H1 (cell line): ENCODE measurements around the gene NUP85. TPM values are rescaled to one million over a fixed set of nuclear protein-coding genes. Genes with fewer than 3 reads are reported as not detected.

Experiments used
- CTCF ChIA-PET: fragments of 300-600 bp; sonication (Branson Sonifier 250); formaldehyde crosslinking; loops from one replicate; lab custom pipeline; 2021; ENCODE audit not compliant: partially characterized antibody; lab: Charles Lee
- POLR2A ChIA-PET: fragments of 300-600 bp; sonication (Branson Sonifier 250); formaldehyde crosslinking; loops from one replicate; lab custom pipeline; 2021; ENCODE audit warnings: inconsistent platforms; ENCODE audit not compliant: partially characterized antibody; lab: Charles Lee
- DNase-seq, 2 experiments: peaks; one replicate each; pipeline versions ENCODE4 v3.0.0 to v3.0.0-alpha.2; 2010 to 2022; ENCODE audit warnings: low spot score in 2 of 2, low read depth in 1 of 2, mixed read lengths in 1 of 2
- FAIRE-seq: peaks from 2 replicates; lab custom pipeline; 2011; peaks lifted over from hg19 to GRCh38; lab: Jason Lieb, UNC
- H2AFZ ChIP-seq: 2 replicates; pipeline ENCODE4 v1.8.1; 2012; ENCODE audit warnings: low read length, inconsistent platforms
- H2AK5ac ChIP-seq: 2 replicates; pipeline ENCODE4 v1.6.1; 2013; ENCODE audit warnings: low read depth, low read length
- H2BK120ac ChIP-seq: replicated peaks from 2 replicates; pipeline ENCODE3; 2013; ENCODE audit warnings: low read depth, low read length, inconsistent platforms
- H2BK12ac ChIP-seq: 2 replicates; pipeline ENCODE4 v1.6.1; 2013; ENCODE audit warnings: low read depth, low read length
- H2BK15ac ChIP-seq: 2 replicates; pipeline ENCODE4 v1.6.1; 2013; ENCODE audit warnings: low read length
- H2BK20ac ChIP-seq: 2 replicates; pipeline ENCODE4 v1.6.1; 2013; ENCODE audit warnings: low read length
- H2BK5ac ChIP-seq: 2 replicates; pipeline ENCODE4 v1.6.1; 2013; ENCODE audit warnings: low read depth, low read length
- H3K14ac ChIP-seq: 2 replicates; pipeline ENCODE4 v1.6.1; 2013; ENCODE audit warnings: inconsistent platforms; ENCODE audit not compliant: insufficient read length
- H3K18ac ChIP-seq: 2 replicates; pipeline ENCODE4 v1.6.1; 2013; ENCODE audit warnings: low read length; ENCODE audit errors: extremely low read depth
- H3K23ac ChIP-seq: 2 replicates; pipeline ENCODE4 v1.6.1; 2013; ENCODE audit warnings: inconsistent platforms; ENCODE audit not compliant: insufficient read length
- H3K23me2 ChIP-seq: 2 replicates; pipeline ENCODE4 v1.6.1; 2013; ENCODE audit warnings: low read depth, low read length
- H3K27ac ChIP-seq: 2 replicates; pipeline ENCODE4 v1.6.1; 2011; ENCODE audit warnings: low read depth, low read length, inconsistent platforms
- H3K27me3 ChIP-seq, 4 experiments: replicated peaks in 1 of 4; 1 replicate in 1 of 4; 2 replicates in 3 of 4; pipeline versions ENCODE4 v1.6.1 to v1.8.1; 2011 to 2013; ENCODE audit warnings: low read length in 3 of 4, mild to moderate bottlenecking in 3 of 4, inconsistent platforms in 2 of 4, mixed read lengths in 2 of 4, moderate library complexity in 1 of 4; ENCODE audit not compliant: control insufficient read depth in 3 of 4, insufficient read depth in 3 of 4; ENCODE audit errors: extremely low read depth in 1 of 4
- H3K36me3 ChIP-seq, 4 experiments: 2 replicates each; pipeline versions ENCODE4 v1.6.1 to v1.8.1; 2011 to 2013; ENCODE audit warnings: mild to moderate bottlenecking in 4 of 4, low read length in 3 of 4, moderate library complexity in 2 of 4, control low read depth in 1 of 4, inconsistent platforms in 1 of 4; ENCODE audit not compliant: insufficient read depth in 4 of 4, control insufficient read depth in 2 of 4
- H3K4ac ChIP-seq: replicated peaks from 2 replicates; pipeline ENCODE3; 2013; ENCODE audit warnings: low read length, low read depth, mixed read lengths, inconsistent platforms; ENCODE audit not compliant: insufficient read length
- H3K4me1 ChIP-seq, 4 experiments: replicated peaks in 1 of 4; 1 replicate in 1 of 4; 2 replicates in 3 of 4; pipeline versions ENCODE4 v1.6.1 to v1.8.1; 2011 to 2013; ENCODE audit warnings: low read length in 3 of 4, inconsistent platforms in 2 of 4, mixed read lengths in 1 of 4; ENCODE audit not compliant: insufficient read depth in 4 of 4, control insufficient read depth in 3 of 4
- H3K4me2 ChIP-seq, 2 experiments: 2 replicates each; pipeline versions ENCODE4 v1.6.1 to v1.8.1; 2011 to 2013; ENCODE audit warnings: low read depth in 2 of 2, low read length in 2 of 2, control low read depth in 1 of 2, inconsistent platforms in 1 of 2, mild to moderate bottlenecking in 1 of 2; ENCODE audit not compliant: insufficient read depth in 1 of 2
- H3K4me3 ChIP-seq, 4 experiments: fragments of 200-600, 300-600 bp in 1 of 4; sonication (generic), shearing (Covaris generic), sonication (Bioruptor Twin) in 1 of 4; 2 replicates each; pipeline versions ENCODE4 v1.5.1 to v1.8.1; 2011 to 2016; ENCODE audit warnings: low read length in 4 of 4, low read depth in 3 of 4, control low read depth in 2 of 4, inconsistent platforms in 2 of 4, mild to moderate bottlenecking in 2 of 4, mixed read lengths in 1 of 4, moderate library complexity in 1 of 4; ENCODE audit not compliant: insufficient read depth in 2 of 4; ENCODE audit errors: extremely low read depth in 1 of 4
- H3K56ac ChIP-seq: replicated peaks from 2 replicates; pipeline ENCODE3; 2013; ENCODE audit warnings: low read depth, mild to moderate bottlenecking, mixed read lengths, low read length, inconsistent platforms; ENCODE audit not compliant: insufficient read length
- H3K79me1 ChIP-seq: 2 replicates; pipeline ENCODE4 v1.6.1; 2013; ENCODE audit warnings: low read depth, low read length, control low read depth
- H3K79me2 ChIP-seq, 2 experiments: 2 replicates each; pipeline versions ENCODE4 v1.6.1 to v1.8.1; 2012 to 2013; ENCODE audit warnings: low read length in 2 of 2, mild to moderate bottlenecking in 2 of 2, inconsistent platforms in 1 of 2; ENCODE audit not compliant: insufficient read depth in 2 of 2, control insufficient read depth in 1 of 2
- H3K9ac ChIP-seq, 4 experiments: replicated peaks in 1 of 4; 1 replicate in 1 of 4; 2 replicates in 3 of 4; pipeline versions ENCODE4 v1.6.1 to v1.8.1; 2011 to 2013; ENCODE audit warnings: low read depth in 3 of 4, low read length in 3 of 4, control low read depth in 2 of 4, mild to moderate bottlenecking in 2 of 4, moderate library complexity in 2 of 4, inconsistent platforms in 1 of 4; ENCODE audit errors: extremely low read depth in 1 of 4
- H3K9me3 ChIP-seq, 2 experiments: 2 replicates each; pipeline versions ENCODE4 v1.6.1 to v1.8.1; 2012 to 2013; ENCODE audit warnings: mild to moderate bottlenecking in 2 of 2, moderate library complexity in 2 of 2, control low read depth in 1 of 2, inconsistent platforms in 1 of 2, low read depth in 1 of 2, low read length in 1 of 2, mixed read lengths in 1 of 2; ENCODE audit not compliant: insufficient read depth in 2 of 2
- H4K20me1 ChIP-seq, 2 experiments: replicated peaks in 1 of 2; 2 replicates each; pipeline versions ENCODE3 to v1.8.1; 2011 to 2013; ENCODE audit warnings: inconsistent platforms in 2 of 2, low read length in 2 of 2, mild to moderate bottlenecking in 1 of 2; ENCODE audit not compliant: insufficient read depth in 2 of 2, control insufficient read depth in 1 of 2
- H4K5ac ChIP-seq: 2 replicates; pipeline ENCODE4 v1.6.1; 2013; ENCODE audit warnings: low read length, low read depth, mixed read lengths, inconsistent platforms; ENCODE audit not compliant: insufficient read length
- H4K8ac ChIP-seq: 2 replicates; pipeline ENCODE4 v1.8.0; 2013; ENCODE audit warnings: mild to moderate bottlenecking, moderate library complexity, low read length, inconsistent platforms; ENCODE audit not compliant: insufficient read depth; ENCODE audit errors: extremely low read depth
- H4K91ac ChIP-seq: replicated peaks from 2 replicates; pipeline ENCODE3; 2013; ENCODE audit warnings: low read length, mixed read lengths, inconsistent platforms; ENCODE audit not compliant: insufficient read length
- BACH1 ChIP-seq: IDR thresholded peaks from 2 replicates; pipeline ENCODE4 v1.6.1; 2012; ENCODE audit warnings: low read length, improper control_type of control experiment
- CEBPB ChIP-seq: IDR thresholded peaks from 2 replicates; pipeline ENCODE4 v1.6.1; 2012; ENCODE audit warnings: low read depth, low read length
- CHD1 ChIP-seq: IDR thresholded peaks from 2 replicates; pipeline ENCODE4 v1.6.1; 2012; ENCODE audit warnings: low read depth, low read length, improper control_type of control experiment
- EZH2 ChIP-seq: fragments of 200-600 bp; sonication (generic); IDR thresholded peaks from 2 replicates; pipeline ENCODE4 v1.7.1; 2012; ENCODE audit warnings: low read depth, mild to moderate bottlenecking, moderate library complexity, low read length, inconsistent platforms; ENCODE audit not compliant: severe bottlenecking
- FOSL1 ChIP-seq: IDR thresholded peaks from 2 replicates; pipeline ENCODE4 v1.6.1; 2011; ENCODE audit warnings: mild to moderate bottlenecking, low read depth, low read length, moderate library complexity; ENCODE audit not compliant: insufficient read depth
- GTF2F1 ChIP-seq: IDR thresholded peaks from 2 replicates; pipeline ENCODE4 v1.6.1; 2012; ENCODE audit warnings: low read depth, low read length, improper control_type of control experiment, borderline replicate concordance
- NRF1 ChIP-seq: IDR thresholded peaks from 2 replicates; pipeline ENCODE4 v1.6.1; 2011; ENCODE audit warnings: mild to moderate bottlenecking, low read depth, low read length, improper control_type of control experiment
- RNF2 ChIP-seq: fragments of 200-900, 300-1000 bp; sonication (generic); IDR thresholded peaks from 2 replicates; pipeline ENCODE4 v1.7.1; 2016; ENCODE audit warnings: borderline replicate concordance, low read depth, mild to moderate bottlenecking, antibody characterized with exemption, low read length; ENCODE audit not compliant: poor library complexity, severe bottlenecking; ENCODE audit errors: missing control alignments
- SAP30 ChIP-seq: fragments of 300-600 bp; sonication (generic); IDR thresholded peaks from 2 replicates; pipeline ENCODE4 v1.7.1; 2012; ENCODE audit warnings: low read length, moderate library complexity, mild to moderate bottlenecking, inconsistent platforms; ENCODE audit not compliant: insufficient read depth, insufficient replicate concordance
- SRF ChIP-seq: IDR thresholded peaks from 2 replicates; pipeline ENCODE4 v1.6.1; 2011; ENCODE audit warnings: mild to moderate bottlenecking, low read depth, low read length, moderate library complexity
- whole genome bisulfite sequencing, 2 experiments: shearing (Covaris generic) in 1 of 2; methylation state at CpG; one replicate each; pipeline versions ENCODE4 v1.1.6 to v1.1.7; 2013 to 2015; ENCODE audit warnings: low lambda C conversion rate in 2 of 2, mixed read lengths in 2 of 2, inconsistent platforms in 1 of 2, low coverage in 1 of 2, missing lambda C conversion rate in 1 of 2; ENCODE audit not compliant: insufficient replicate concordance in 2 of 2, insufficient coverage in 1 of 2, insufficient read length in 1 of 2; ENCODE audit errors: extremely low coverage in 1 of 2, missing lambda C conversion rate in 1 of 2; 5-methylcytosine and 5-hydroxymethylcytosine counted together
- polyA plus RNA-seq, 7 experiments: library from polyadenylated mRNA; depleted of rRNA in 3 of 7; stranded (reverse) in 5 of 7; unstranded in 2 of 7; fragments of >200 nt in 5 of 7; fragments of 200-250 nt in 2 of 7; gene quantifications; 1 replicate in 5 of 7; 2 replicates in 1 of 7; 4 replicates in 1 of 7; pipeline versions ENCODE4 v1.2.1 to v1.2.3, GENCODE V29; 2011 to 2013; ENCODE audit warnings: missing spikeins in 2 of 7, mixed read lengths in 2 of 7
- total RNA-seq: library from RNA; stranded (reverse); fragmentation: NEBNext Ultra II Directional; extraction: Animal tissue kit (Norgen Biotek cat#: 25700); gene quantifications from 2 replicates; pipeline ENCODE4 v1.2.1, GENCODE V29; 2021
- TF ChIP-seq, protein P1 (sequence below): IDR thresholded peaks from 2 replicates; pipeline ENCODE4 v1.6.1; 2012; ENCODE audit warnings: inconsistent platforms

Gene NUP85
- total and polyA plus RNA-seq, 2 of the 8 experiments (the other 6 are each of a cell fraction or from before 2014, with no cell fraction given), result 98.5 to 154 TPM

DNA sequence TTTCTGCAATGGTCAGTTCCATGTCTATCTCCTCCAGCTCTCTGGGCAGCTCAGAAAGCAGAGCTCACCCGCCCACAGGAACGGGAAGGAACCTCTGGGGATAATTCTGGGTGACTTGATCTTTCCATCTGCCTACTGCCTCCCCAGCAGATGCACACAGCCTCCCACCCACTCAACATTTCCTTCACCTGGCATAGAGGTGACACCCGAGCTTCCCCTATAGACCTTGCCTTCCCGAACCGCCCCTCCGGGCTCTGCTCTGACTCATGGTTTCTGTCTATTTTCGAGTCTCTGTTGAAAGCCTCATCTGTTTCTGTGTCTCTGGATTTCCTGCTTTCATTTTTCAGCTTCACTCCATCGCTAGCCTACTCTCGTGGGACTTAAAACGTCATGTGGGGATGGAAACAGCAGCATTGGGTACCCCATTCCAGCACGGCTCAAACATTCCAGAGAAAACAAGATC lies 44.6 kb downstream of the NUP85 start:
- Histone ChIP-seq H3K79me1 (peaks cover 8% of the 10 kb centered on the region), H2BK15ac (no peak overlapping the region), H3K4me1 (peaks cover 0 to 7% (median under 1%) of the 10 kb centered on the region in 4 experiments; a peak in 3 of 7 replicates), H3K36me3 (peaks cover 2 to 14% (median 6%) of the 10 kb centered on the region in 4 experiments; a peak in 3 of 8 replicates)
- POLR2A ChIA-PET, result interaction anchor here (0.6 to 5.0 kb wide), 7 partner anchors 10 to 271 kb away, joined by 3 to 49 read pairs (median 3); partner anchors contain the start of genes GGA3, MRPS7 and SUMO2
- TF ChIP-seq GTF2F1, result no peak
- TF ChIP-seq, protein P1, sequence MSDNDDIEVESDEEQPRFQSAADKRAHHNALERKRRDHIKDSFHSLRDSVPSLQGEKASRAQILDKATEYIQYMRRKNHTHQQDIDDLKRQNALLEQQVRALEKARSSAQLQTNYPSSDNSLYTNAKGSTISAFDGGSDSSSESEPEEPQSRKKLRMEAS, result no peak
- no peak for TF ChIP-seq RNF2
- TF ChIP-seq EZH2, result no peak
- TF ChIP-seq CEBPB, result no peak
- TF ChIP-seq SRF, result no peak
- TF ChIP-seq SAP30, result no peak
- TF ChIP-seq NRF1, result no peak
- no peak for TF ChIP-seq CHD1
- no peak for TF ChIP-seq FOSL1
- no peak for TF ChIP-seq BACH1
- TF ChIP-seq, all 59 proteins: peak for 0
- H2AFZ ChIP-seq, result no peak overlapping the region
- no peak for DNase-seq
- 0 out of 2 replicates have a peak overlapping the region, but pooled peaks have one; percentile 18 for H2BK12ac ChIP-seq
- peaks cover 0 to 31% of the 10 kb centered on the region in 2 experiments; a peak in 2 of 4 replicates for H3K79me2 ChIP-seq
- H2BK5ac ChIP-seq, result no peak overlapping the region
- no peak overlapping the region; the same call in 1 of the 2 replicates for H4K8ac ChIP-seq
- no peak overlapping the region for H3K4me3 ChIP-seq
- WGBS, 2 experiments, result 86% methylated on average over 11 of the region's 11 CpGs; no CpG with 5 or more reads in 1 of the 2 experiments
- H2BK120ac ChIP-seq, result no peak overlapping the region
- no peak overlapping the region for H2BK20ac ChIP-seq
- FAIRE-seq, result no peak
- H2AK5ac ChIP-seq, result no peak overlapping the region
- no peak overlapping the region for H3K18ac ChIP-seq
- H3K23ac ChIP-seq, result no peak overlapping the region
- no peak overlapping the region for H3K14ac ChIP-seq
- no peak overlapping the region for H3K4ac ChIP-seq
- H3K23me2 ChIP-seq, result no peaks in the 10 kb centered on the region
- H4K91ac ChIP-seq, result peak overlapping the region; percentile 1
- H3K56ac ChIP-seq, result no peak overlapping the region
- H3K27ac ChIP-seq, result no peak overlapping the region
- no peak overlapping the region for H4K5ac ChIP-seq
- CTCF ChIA-PET, result interaction anchor here (0.6 to 16.5 kb wide), 4 partner anchors 10 to 322 kb away, joined by 3 to 369 read pairs (median 46); partner anchors contain the start of genes GGA3, MIF4GD and MRPS7
- no peak overlapping the region; a peak in 1 of 7 replicates for H3K9ac ChIP-seq
- peak overlapping the region in 1 of 2 experiments; percentile 14; a peak in 1 of 4 replicates for H3K4me2 ChIP-seq
- H4K20me1 ChIP-seq, result peaks cover 6 to 8% of the 10 kb centered on the region in 2 experiments
- H3K27me3 ChIP-seq, result no peaks in the 10 kb centered on the region
- H3K9me3 ChIP-seq, result no peaks in the 10 kb centered on the region
